Natural killer cell (primary cell): ENCODE results near the gene CFP. TPM values are rescaled to one million over a fixed set of nuclear protein-coding genes. Genes with fewer than 3 reads are reported as not detected.
A peak's percentile ranks its signal among the peaks of the same experiment; 100 is the strongest.

Experiments
- ATAC-seq, 3 donors: fragments of 150-1000 bp in 2 of 3; fragments of 200-7000 bp in 1 of 3; cut with Tn5 transposase; 1 replicate in 1 of 3; 2 replicates in 2 of 3; pipeline ENCODE4 v1.10.0; 2021; ENCODE audit warnings: mild to moderate bottlenecking in 2 of 3, moderate library complexity in 2 of 3
- DNase-seq, 2 donors: peaks; one replicate each; pipeline versions ENCODE4 v3.0.0 to v3.0.0-alpha.2; 2013 to 2021; ENCODE audit warnings: mixed read lengths in 1 of 2
- H3K27ac ChIP-seq: one replicate; pipeline ENCODE4 v1.5.1; 2013; ENCODE audit warnings: mild to moderate bottlenecking, low read length
- H3K27me3 ChIP-seq: one replicate; pipeline ENCODE4 v1.6.1; 2013; ENCODE audit warnings: low read length; ENCODE audit not compliant: control insufficient read depth, insufficient read depth
- H3K36me3 ChIP-seq: one replicate; pipeline ENCODE4 v1.6.1; 2013; ENCODE audit warnings: low read length; ENCODE audit not compliant: control insufficient read depth, insufficient read depth
- H3K4me1 ChIP-seq: one replicate; pipeline ENCODE4 v1.6.1; 2013; ENCODE audit warnings: low read length; ENCODE audit not compliant: control insufficient read depth, insufficient read depth
- H3K4me3 ChIP-seq: one replicate; pipeline ENCODE4 v1.5.1; 2013; ENCODE audit warnings: low read length
- H3K9me3 ChIP-seq: one replicate; pipeline ENCODE4 v1.6.1; 2013; ENCODE audit warnings: low read length; ENCODE audit not compliant: control insufficient read depth, insufficient read depth
- H3K27ac Mint-ChIP-seq, 2 donors: one replicate each; pipeline ENCODE4 v1.8.0; 2022; ENCODE audit warnings: mild to moderate bottlenecking in 2 of 2, mixed read lengths in 2 of 2, moderate library complexity in 1 of 2
- H3K27me3 Mint-ChIP-seq, 2 donors: one replicate each; pipeline ENCODE4 v1.8.0; 2022; ENCODE audit warnings: low read depth in 2 of 2, mixed read lengths in 2 of 2
- H3K36me3 Mint-ChIP-seq: one replicate; pipeline ENCODE4 v1.8.0; 2022; ENCODE audit warnings: mixed read lengths
- H3K4me1 Mint-ChIP-seq, 2 donors: one replicate each; pipeline ENCODE4 v1.8.0; 2022; ENCODE audit warnings: mixed read lengths in 2 of 2
- H3K4me3 Mint-ChIP-seq: one replicate; pipeline ENCODE4 v1.8.0; 2022; ENCODE audit warnings: mild to moderate bottlenecking, moderate library complexity, mixed read lengths
- H3K9me3 Mint-ChIP-seq, 2 donors: one replicate each; pipeline ENCODE4 v1.8.0; 2022; ENCODE audit warnings: mixed read lengths in 2 of 2
- WGBS: methylation state at CpG from one replicate; pipeline ENCODE4 v1.1.7; 2013; ENCODE audit warnings: missing lambda C conversion rate; ENCODE audit not compliant: insufficient coverage; 5-methylcytosine and 5-hydroxymethylcytosine counted together
- intact Hi-C: fragments of 100-400 bp; cut with micrococcal nuclease; formaldehyde crosslinking; loops from one replicate; pipeline ENCODE4 v1.14.2; 2022
- total RNA-seq, 4 donors: library from RNA; stranded (reverse); fragments of 120-200 nt in 1 of 4; gene quantifications; one replicate each; pipeline versions ENCODE4 v1.2.3 to v1.2.4, GENCODE V29; 2013 to 2022
- TF ChIP-seq, protein P1 (sequence below): fragments of 200-600 bp; IDR thresholded peaks from one replicate; pipeline ENCODE4 v1.8.0; 2022; ENCODE audit warnings: antibody characterized with exemption

Gene CFP
- total RNA-seq, 3 donors from 2014 or later (not counting 1 experiment from before 2014, with no cell fraction given) = 9.0 to 21.1 (median 19.3) TPM

DNA sequence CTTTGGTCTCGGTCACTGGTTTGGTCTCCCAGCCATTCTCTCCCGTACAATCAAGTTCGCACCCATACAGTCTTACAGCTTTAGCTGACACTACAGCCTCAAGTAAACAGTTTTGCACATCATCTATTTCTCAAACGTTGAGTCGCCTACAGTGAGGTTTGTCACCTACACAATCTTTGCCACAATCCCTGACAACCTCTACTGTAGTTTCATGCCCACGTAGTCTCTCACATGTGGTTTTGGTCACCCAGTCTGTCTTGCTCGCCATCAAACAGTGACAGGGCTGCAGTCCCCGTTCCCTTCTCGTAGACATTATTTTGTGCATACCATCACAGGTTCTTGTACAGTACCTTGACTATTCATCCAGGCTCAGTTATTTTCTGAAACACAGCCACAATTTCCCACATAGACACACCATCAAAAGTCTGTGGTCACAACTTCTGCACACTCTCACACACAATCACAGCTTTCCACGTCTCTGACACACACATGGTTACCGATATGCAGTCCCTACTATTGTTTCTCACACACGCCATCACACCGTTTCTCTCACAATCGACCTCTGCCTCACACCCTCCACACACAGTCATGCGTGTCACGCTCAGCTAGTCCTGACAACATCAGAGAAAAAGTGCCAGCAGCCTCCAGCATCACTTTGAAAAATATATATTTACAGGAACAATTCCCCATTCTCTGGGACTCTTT is 5.3 kb upstream of the CFP start:
- Mint-ChIP-seq H3K4me3 (no peak overlapping the region), H3K27ac (no peak overlapping the region), H3K27me3 (peaks cover 8 to 25% of the 10 kb centered on the region in 2 donors), H3K9me3 (no peaks in the 10 kb centered on the region), H3K36me3 (peaks cover 2% of the 10 kb centered on the region), H3K4me1 (peaks cover 0 to 12% of the 10 kb centered on the region in 2 donors)
- peaks cover 6% of the 10 kb centered on the region for H3K27me3 ChIP-seq
- 34% methylated on average over 16 of the region's 16 CpGs for WGBS
- peaks cover 20% of the 10 kb centered on the region for H3K36me3 ChIP-seq
- DNase-seq = peak; percentile 30 to 64
- intact Hi-C loops = loop anchor here (1.0 to 2.0 kb wide), 2 partner anchors 16 to 53 kb away; partner anchors contain the start of genes ELK1 and TIMP1
- peaks cover 3% of the 10 kb centered on the region for H3K9me3 ChIP-seq
- peak; percentile 74 to 85 (median 85) for ATAC-seq
- TF ChIP-seq, protein P1, sequence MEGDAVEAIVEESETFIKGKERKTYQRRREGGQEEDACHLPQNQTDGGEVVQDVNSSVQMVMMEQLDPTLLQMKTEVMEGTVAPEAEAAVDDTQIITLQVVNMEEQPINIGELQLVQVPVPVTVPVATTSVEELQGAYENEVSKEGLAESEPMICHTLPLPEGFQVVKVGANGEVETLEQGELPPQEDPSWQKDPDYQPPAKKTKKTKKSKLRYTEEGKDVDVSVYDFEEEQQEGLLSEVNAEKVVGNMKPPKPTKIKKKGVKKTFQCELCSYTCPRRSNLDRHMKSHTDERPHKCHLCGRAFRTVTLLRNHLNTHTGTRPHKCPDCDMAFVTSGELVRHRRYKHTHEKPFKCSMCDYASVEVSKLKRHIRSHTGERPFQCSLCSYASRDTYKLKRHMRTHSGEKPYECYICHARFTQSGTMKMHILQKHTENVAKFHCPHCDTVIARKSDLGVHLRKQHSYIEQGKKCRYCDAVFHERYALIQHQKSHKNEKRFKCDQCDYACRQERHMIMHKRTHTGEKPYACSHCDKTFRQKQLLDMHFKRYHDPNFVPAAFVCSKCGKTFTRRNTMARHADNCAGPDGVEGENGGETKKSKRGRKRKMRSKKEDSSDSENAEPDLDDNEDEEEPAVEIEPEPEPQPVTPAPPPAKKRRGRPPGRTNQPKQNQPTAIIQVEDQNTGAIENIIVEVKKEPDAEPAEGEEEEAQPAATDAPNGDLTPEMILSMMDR = no peak
- H3K4me3 ChIP-seq = no peak overlapping the region
- H3K4me1 ChIP-seq = peaks cover 30% of the 10 kb centered on the region
- no peak overlapping the region for H3K27ac ChIP-seq

DNA sequence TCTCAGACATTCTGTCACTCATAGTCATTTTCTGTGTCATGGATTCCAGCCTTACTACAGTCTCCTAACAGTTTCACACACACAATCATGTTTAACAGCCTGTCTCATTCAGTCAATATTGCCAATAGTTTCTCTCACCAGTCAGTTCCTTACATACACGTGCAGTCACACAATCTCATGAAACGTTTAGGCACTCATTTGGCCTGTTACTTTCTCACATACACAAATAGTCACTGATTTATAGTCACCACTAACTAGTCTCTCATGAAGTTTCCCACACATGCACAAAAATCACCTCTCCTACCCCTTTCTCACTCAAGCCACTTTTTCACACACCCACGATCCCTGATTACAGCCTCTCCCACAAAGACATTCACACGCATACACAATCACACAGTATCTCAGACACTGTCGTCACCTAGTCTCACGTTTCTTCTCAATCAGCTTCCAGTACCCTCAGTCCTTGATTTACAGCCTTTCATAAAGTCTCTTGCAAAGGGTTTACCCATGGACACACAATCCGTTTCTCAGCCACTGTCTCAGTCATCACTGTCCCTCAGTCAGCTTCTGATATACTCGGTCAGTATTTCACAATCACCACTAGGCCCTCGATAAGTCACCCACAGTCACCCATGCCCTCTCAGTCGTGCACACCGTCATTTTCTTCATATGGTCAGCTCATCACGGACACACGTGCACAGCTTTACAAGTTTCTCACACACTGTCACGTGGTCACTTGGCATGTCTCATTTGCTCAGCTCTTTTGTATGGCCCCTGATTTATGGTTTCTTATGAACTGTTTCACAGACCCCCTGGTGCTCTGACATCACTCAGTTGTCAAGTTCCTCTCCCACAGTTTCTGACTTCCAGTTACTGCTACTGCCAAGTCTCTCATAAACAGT is 4.2 kb upstream of the CFP start:
- H3K27ac Mint-ChIP-seq = no peak overlapping the region
- no peaks in the 10 kb centered on the region for H3K36me3 Mint-ChIP-seq
- H3K4me1 ChIP-seq = peaks cover 35% of the 10 kb centered on the region
- no peak overlapping the region for H3K27ac ChIP-seq
- peaks cover 0 to 17% of the 10 kb centered on the region in 2 donors for H3K4me1 Mint-ChIP-seq
- no peak overlapping the region for H3K4me3 Mint-ChIP-seq
- 75% methylated on average over 14 of the region's 14 CpGs for WGBS
- peak; percentile 17 to 21 (median 18) for ATAC-seq
- H3K27me3 ChIP-seq = peaks cover 10% of the 10 kb centered on the region
- TF ChIP-seq, protein P1 = no peak
- peaks cover 13% of the 10 kb centered on the region for H3K36me3 ChIP-seq
- no peak overlapping the region for H3K4me3 ChIP-seq
- H3K9me3 Mint-ChIP-seq = no peaks in the 10 kb centered on the region
- intact Hi-C loops = loop anchor here (2.0 kb wide), 1 partner anchor 17 kb away; the partner anchor contains the start of gene ELK1
- H3K27me3 Mint-ChIP-seq = peaks cover 9 to 25% of the 10 kb centered on the region in 2 donors
- no peak for DNase-seq
- no peaks in the 10 kb centered on the region for H3K9me3 ChIP-seq

GRCh38 chrX:47632666-47633065 is 2.9 kb upstream of the CFP start:
- no peak for ATAC-seq
- H3K4me3 ChIP-seq = no peak overlapping the region
- TF ChIP-seq, protein P1 = no peak
- peaks cover 35% of the 10 kb centered on the region for H3K4me1 ChIP-seq
- peaks cover 10% of the 10 kb centered on the region for H3K27me3 ChIP-seq
- no peak overlapping the region for H3K27ac ChIP-seq
- peaks cover 22 to 34% of the 10 kb centered on the region in 2 donors for H3K27me3 Mint-ChIP-seq
- H3K4me1 Mint-ChIP-seq = peaks cover 0 to 16% of the 10 kb centered on the region in 2 donors
- H3K36me3 Mint-ChIP-seq = no peaks in the 10 kb centered on the region
- no peak overlapping the region for H3K27ac Mint-ChIP-seq
- intact Hi-C loops = no loop called here
- peaks cover 8% of the 10 kb centered on the region for H3K36me3 ChIP-seq
- H3K4me3 Mint-ChIP-seq = no peak overlapping the region
- 79% methylated on average over 4 of the region's 4 CpGs for WGBS
- no peaks in the 10 kb centered on the region for H3K9me3 ChIP-seq
- DNase-seq = no peak
- no peaks in the 10 kb centered on the region for H3K9me3 Mint-ChIP-seq
